GM18858 (cell line): ENCODE results near the gene CAGE1.

Experiments
- ATAC-seq: cut with Tn5 transposase; IDR thresholded peaks from one replicate; pipeline ENCODE4 v1.9.1; 2021; ENCODE audit not compliant: unreplicated experiment

CAGE1 gene

DNA sequence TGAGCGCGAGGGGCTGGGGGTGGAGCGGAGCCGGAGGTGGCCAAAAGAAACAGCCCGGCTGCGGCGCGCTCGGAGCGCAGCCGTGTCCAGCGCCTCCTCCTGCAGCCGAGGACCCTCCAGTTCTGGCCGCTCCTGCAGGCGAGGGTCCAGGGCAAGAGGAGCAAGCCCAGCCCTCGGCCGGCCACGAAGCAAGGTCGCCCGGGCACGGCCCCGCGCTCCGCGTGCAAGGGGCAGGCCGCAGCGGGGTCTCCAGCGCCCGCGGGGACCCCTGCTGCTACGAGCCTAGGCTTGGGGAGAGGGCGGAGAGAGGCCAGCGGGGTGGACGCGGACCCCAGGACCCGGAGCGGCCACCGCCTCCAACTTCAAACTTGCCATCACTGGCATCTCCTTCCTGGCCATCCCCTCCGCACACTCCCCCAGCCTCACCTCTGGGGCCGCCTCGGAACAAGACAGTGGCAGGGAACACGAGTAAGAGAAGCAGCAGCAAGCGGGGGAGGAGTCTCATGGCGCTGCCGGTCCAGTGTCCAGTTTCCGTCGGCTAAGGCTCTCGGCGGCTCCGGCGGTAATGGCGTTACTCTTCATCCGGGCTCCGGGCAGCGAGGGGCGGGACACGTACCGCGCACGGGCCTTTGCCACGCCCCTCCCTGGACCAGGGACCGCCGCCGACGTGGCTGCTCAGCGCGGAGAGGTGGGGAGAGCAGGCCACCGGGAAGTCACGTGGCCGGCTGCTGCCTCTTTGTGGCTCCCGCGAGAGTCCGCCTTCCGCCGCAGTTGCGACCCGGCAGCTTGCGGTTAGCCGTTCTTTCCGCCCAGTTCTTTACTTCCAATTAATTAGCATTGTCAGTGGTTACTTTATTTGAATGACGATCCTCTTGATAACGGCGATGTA, 76.7 kb downstream of the CAGE1 start, which contains the start of gene SSR1:
Gene SSR1 (minus strand): TSS at position 584 of the 889 bp plus-strand sequence. CDS start 79 bp downstream, at position 505.
- ATAC-seq = peak; percentile 93

DNA sequence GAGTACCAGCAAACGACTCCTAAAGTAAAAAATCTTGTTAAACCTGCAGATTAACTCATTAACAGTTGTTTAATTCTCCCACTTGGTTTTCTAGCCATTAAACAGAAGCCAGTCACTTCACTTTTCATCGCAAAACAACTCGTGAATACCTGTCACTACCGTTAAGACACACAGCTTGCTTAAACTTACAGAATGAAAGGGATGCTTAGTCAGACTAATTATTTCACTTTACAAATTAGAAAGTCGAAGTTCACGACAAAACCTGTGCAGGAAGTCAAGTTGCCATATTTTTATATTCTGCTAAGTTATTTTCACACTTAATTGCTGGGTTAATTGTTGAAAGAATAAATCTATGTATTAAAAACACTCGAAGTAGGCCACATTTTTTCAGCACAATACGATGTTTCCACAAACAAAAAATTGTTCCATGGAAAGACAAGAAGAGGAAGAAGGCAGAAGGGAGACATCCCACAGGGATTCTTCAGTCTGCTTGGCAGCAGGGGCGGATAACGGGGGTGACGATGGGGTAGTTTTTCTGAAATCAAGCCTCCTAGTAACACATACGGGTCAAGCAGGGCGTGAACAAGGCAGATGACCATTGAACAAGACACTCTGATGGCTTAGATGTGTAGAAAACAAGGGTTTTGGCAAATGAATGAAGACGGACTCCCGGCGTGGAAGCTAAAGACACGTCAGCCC, 77.5 kb downstream of the CAGE1 start:
- no peak for ATAC-seq

DNA sequence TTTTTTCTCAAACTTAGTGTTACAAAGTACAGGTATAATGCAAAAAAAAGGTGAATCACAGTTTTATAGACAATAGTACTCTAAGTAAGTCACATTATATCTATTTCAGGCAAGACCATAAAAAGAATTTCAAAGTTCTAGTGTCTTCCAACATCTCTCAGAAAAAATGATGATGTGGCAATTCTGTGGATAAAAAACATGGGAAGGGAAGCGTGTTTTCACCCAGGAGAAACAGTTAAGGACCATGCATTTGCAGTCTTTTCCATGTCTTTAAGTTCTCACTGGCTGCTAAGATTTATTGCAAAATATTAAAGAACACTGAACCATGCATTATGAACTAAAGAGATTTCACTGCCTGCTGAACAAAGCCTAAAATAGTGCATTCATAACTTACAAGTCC, 78.4 kb downstream of the CAGE1 start:
- ATAC-seq = no peak

DNA sequence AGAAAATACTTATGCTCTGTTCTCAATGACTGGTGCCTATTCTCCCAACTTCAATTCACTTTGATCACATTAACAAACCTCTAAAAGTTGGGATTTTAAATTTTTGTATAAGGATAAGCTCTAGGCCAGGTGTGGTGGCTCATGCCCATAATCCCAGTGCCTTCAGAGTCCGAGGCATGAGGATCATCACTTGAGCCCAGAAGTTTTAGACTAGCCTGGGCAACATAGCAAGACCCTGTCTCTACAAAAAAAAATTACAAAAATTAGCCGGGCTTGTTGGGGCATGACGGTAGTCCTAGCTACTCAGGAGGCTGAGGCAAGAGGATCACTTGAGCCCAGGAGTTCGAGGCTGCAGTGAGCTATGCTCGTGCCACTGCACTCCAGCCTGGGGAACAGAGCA, 80.5 kb downstream of the CAGE1 start:
- no peak for ATAC-seq

DNA sequence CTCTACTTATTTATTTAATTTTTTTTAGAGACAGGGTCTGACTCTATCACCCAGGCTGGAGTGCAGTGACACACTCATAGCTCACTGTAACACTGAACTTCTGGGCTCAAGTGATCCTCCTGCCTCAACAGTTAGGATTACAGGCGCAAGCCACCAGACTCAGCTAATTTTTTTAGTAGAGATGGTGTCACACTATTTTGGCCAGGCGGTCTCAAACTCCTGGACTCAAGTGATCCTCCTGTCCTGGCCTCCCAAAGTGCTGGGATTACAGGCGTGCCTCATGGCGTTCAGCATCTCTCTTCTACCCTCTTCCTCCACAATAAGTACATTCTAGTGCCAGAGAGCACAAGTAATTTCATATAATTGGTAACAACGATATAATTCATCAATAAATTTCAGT, 82.0 kb downstream of the CAGE1 start:
- ATAC-seq = no peak

DNA sequence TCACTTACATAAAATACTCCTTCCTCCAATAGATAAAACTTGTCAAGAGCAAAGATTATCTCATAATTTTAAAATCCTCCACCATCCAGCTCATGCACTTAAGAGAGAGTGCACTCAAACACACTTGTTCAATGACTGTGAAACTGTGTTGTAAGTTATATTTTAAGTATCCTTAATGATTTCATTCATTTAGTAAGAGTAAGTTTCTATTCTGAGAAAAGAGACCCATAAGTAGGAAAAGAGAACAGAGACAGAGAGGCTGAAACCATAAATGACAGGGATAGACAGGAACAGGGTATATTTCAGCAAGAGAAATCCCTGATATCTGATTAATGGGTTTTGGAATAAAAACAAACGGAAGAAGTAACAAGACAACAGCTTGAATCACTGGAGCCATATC, 84.7 kb downstream of the CAGE1 start:
- ATAC-seq = no peak

DNA sequence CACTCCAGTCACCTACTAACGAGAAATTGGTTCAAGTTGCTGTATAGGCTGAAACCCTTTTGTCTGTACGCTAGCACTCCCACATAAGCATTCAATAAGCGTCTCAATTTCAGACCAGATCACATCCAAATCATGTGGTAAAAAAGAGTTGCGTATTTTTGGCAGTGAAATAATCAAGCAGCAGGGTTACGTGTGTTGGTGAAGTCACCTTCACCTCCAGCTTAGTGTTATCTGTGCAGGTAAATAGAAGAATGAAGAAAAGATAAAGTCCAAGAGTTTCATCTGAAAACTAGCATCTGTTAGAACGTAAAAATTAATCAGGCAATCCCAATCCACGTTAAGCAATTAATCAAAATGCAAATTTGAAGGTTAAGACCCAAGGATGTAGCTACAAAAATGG, 87.8 kb downstream of the CAGE1 start:
- ATAC-seq = no peak

DNA sequence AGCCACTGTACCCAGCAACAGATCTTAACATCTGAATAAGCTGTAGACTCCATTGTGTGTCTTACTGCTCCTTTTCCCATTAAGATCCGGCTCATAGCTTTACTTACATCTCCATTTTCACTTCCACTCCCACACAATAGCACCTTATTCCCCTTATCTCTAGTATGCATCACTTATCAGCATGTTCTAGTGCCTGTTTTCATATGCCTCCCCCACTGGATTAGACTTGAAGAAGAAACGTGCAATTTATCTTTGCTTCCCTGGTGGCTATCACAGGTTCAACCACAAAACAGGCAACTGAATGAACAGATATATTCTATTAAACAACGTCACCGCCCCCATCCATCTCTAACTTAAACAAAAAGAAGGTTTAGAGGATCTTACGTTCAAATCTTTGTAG, 88.6 kb downstream of the CAGE1 start:
- no peak for ATAC-seq

DNA sequence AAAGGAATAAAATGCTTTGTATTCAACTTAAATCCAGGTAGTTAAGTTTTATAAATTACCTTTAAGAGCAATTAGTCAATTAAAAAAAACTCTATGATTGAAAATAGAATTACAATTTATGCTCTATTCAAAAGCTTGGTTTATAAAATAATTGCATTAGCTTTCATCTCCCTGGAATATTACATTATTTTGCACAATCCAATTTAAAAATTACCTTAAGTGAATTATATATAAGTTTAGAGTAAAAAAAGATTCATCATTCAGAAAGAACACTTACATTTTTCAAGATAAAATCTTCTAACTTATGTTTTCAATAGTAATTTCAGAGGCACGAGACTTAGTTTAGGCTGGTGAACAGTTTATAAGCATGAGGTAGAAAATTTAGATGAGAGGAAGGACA, 91.4 kb downstream of the CAGE1 start:
- ATAC-seq = no peak

DNA sequence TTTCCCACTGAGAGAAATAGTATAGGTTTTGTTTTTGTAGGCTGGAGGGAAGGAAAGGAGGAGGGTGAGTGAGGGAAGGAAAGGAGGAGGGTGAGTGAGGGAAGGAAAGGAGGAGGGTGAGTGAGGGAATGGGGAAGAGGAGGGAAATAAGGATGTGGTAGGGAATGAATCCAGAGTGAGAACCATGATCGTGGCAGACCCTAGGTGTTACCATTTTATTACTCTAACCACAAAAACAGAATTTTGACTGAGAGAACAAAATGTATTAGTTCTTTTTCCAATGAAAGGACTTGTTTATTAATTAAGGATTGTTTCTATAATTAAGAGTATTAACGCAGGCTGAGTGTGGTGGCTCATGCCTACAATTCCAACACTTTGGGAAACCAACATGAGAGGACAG, 92.9 kb downstream of the CAGE1 start:
- ATAC-seq = no peak

DNA sequence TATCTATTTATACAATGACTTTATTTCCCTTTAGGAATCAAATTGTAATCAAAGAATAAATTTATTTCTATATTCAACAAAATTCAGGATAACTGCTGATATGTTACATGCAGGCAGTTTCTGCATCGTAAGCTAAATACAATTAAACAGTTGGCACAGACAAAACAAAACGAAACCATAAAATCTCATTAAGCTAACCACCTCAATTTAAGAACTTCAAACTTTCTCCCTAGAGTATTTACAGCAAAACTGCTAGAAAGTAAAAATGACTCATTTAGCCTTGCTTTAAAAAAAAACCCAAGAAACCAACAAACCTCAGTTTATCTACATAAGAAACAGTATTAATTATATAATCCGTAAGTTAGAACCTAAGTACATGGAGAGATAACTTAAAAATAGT, 93.6 kb downstream of the CAGE1 start:
- no peak for ATAC-seq

DNA sequence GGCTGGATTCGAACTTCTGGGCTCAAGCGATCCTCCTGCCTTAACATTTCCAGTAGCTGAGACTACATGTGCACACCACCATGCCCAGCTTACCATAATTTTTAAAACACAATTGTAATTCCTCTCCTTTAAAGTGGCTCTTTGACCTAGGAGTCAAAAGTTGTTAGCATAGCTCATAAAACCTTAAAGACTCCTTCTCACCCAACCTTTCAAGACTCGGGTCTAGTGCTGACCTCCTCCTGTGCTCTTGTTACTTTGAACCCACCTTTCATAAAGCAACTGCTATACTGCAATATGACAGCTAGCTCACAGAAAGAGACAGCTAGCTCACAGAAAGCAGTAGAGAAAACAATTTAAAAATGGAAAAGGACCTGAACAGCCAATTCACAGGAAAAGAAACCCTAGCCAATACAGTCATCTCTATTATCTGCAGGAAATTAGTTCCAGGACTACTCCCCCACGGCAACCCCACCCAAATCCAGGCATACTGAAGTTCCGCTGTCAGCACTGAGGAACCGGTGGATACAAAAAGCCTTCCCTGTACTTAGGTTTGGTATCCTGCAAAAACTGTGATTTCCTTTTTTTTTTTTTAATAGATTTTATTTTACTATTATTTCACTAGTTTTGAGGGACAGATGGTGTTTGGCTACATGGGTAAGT, 96.8 kb downstream of the CAGE1 start:
- ATAC-seq = no peak

DNA sequence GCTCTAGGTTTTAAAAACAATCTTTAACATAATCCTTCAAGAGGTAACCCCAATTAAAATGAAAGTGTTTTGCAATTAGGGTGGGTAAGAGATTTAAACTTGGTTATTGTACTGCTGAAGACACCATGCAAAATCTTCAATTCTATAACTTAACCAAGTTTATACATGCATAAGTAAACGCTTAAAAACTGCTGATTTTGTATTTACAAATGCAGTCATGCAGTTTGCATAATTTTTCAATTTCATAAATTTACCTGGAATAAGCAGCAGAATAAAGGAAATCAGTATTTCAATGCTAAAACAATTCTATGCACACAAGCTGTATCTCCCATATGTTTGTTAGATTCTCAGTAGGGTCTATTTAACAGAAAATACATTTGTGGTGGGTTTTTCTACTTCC, 99.5 kb downstream of the CAGE1 start:
- no peak for ATAC-seq

DNA sequence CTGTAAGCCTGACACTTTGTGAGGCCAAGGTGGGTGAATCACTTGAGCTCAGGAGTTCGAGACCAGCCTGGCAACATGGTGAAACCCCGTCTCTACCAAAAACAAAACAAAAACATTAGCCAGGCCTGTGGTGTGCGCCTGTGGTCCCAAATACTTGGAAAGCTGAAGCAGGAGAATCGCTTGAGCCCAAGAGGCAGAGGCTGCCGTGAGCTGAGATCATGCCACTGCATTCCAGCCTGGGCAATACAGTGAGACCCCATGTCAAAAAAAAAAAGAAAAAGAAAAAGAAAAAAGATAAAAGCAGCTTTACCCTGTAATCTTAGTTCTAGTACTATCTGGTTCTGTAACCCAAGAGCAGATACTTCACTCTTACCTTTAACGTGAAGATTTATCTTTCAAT, 104.1 kb downstream of the CAGE1 start:
- no peak for ATAC-seq

DNA sequence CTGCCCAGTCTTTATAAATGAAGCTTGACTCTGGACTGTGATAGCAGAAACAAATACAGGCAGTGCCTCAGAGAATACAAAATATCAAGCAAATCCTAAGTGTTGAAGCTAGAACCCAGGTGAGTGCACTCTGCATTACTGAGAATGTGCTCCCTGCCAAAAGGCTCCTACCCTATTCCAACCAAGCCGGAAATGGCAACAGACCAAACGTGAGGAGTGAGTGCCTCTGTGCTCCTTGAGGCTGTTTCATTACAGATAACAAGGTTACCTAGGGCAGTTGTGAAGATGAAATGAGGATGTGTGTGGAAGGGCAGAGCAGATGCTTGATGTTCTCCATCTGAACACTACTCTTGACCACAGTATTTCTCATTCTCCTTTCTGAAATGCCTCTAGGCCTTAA, 105.9 kb downstream of the CAGE1 start:
- no peak for ATAC-seq

DNA sequence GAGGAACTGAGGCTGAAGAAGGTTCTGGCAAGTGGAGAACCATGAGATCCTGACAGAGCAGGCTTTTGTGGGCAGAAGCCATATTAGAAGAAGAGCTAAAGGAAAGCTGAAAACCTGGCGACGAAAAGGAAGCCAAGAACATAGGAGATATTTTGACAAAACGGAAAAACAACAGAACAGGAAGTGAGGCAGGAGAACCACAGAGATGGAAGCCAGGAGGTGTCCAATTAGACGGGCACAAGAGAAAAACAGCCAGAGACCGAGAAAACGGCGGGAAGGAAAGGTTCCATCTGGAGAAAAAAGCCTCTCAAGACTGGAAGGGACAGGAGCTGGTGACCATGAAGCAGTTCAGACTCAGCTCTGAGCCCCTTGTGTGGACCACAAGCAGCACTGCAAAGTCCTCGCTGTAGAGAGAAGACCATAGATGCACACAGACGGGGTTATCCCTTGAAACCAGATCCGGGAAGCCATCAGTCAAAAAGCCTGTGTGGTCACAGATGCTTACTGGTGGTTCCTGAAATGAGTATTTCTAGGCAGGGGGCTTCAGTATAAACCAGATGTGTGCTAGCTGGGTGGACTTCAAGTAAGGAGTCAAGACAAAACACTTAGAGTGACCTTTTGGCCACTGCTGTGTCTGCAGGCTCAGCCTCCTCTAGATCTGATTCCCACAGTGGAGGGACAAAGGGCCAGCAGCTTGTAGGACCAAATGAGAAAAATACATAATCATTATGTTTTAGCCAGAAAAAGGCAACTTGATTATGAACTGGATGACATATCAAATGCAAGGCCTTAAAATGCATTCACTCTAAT, 107.2 kb downstream of the CAGE1 start:
- ATAC-seq = no peak
